GM12878 (cell line): Measurements from ENCODE around the gene CWF19L1. TPM values are rescaled to one million over a fixed set of nuclear protein-coding genes. Genes with fewer than 3 reads are reported as not detected.
"Not testable (repeated sequence)": the region's sequence is repeated elsewhere in the genome, so short reads cannot be mapped to it uniquely, and the experiment has no call there.

Source experiments
- ATAC-seq: fragments of 200-7000 bp; cut with Tn5 transposase; 3 replicates; pipeline ENCODE4 v1.9.1; 2020; ENCODE audit warnings: mild to moderate bottlenecking, moderate library complexity
- BruUV-seq: library from RNA; stranded (reverse); fragments of 400-500 nt; replicated peaks from 2 replicates; lab custom pipeline; 2021; lab: Mats Ljungman, UMichigan
- CTCF ChIA-PET: fragments of 300-600 bp; sonication (Branson Sonifier 250); formaldehyde crosslinking; extraction: SDS; loops from one replicate; lab custom pipeline; 2021; ENCODE audit warnings: inconsistent platforms; lab: Yijun Ruan, JAX
- POLR2A ChIA-PET: fragments of 350-600 bp; formaldehyde crosslinking; extraction: SDS; loops from one replicate; lab custom pipeline; 2021; ENCODE audit warnings: inconsistent platforms; lab: Charles Lee
- RAD21 ChIA-PET: fragments of 300-600 bp; sonication (Branson Sonifier 250); formaldehyde crosslinking; loops from one replicate; lab custom pipeline; 2023; ENCODE audit warnings: antibody characterized with exemption; ENCODE audit not compliant: unreplicated experiment; lab: Charles Lee
- SMC1A ChIA-PET: fragments of 300-600 bp; sonication (Branson Sonifier 250); formaldehyde crosslinking; loops from one replicate; lab custom pipeline; 2023; ENCODE audit not compliant: unreplicated experiment, uncharacterized antibody; lab: Charles Lee
- DNase-seq: peaks from one replicate; pipeline ENCODE4 v3.0.0-alpha.2; 2011; ENCODE audit warnings: low read depth, low spot score
- FAIRE-seq: peaks from 3 replicates; lab custom pipeline; 2011; peaks lifted over from hg19 to GRCh38; lab: Jason Lieb, UNC
- H2AFZ ChIP-seq: 2 replicates; pipeline ENCODE4 v1.6.0; 2011; ENCODE audit warnings: low read depth, low read length, control low read depth; ENCODE audit not compliant: control insufficient read depth
- H3K27ac ChIP-seq: 2 replicates; pipeline ENCODE4 v1.5.1; 2011; ENCODE audit warnings: control low read depth; ENCODE audit not compliant: control insufficient read depth, insufficient read depth
- H3K27me3 ChIP-seq, 2 experiments: replicated peaks in 1 of 2; 2 replicates each; pipeline versions ENCODE4 v1.6.0 to v1.6.1; 2011; ENCODE audit warnings: low read length in 1 of 2; ENCODE audit not compliant: control insufficient read depth in 2 of 2, insufficient read depth in 2 of 2
- H3K36me3 ChIP-seq, 2 experiments: 2 replicates each; pipeline ENCODE4 v1.5.1; 2011; ENCODE audit warnings: low read length in 1 of 2; ENCODE audit not compliant: control insufficient read depth in 2 of 2, insufficient read depth in 2 of 2
- H3K4me1 ChIP-seq: 2 replicates; pipeline ENCODE4 v1.6.1; 2011; ENCODE audit warnings: mild to moderate bottlenecking, low read length, moderate library complexity, mixed read lengths; ENCODE audit not compliant: control insufficient read depth, insufficient read depth
- H3K4me2 ChIP-seq: 2 replicates; pipeline ENCODE4 v1.6.0; 2011; ENCODE audit warnings: control low read depth; ENCODE audit not compliant: control insufficient read depth, insufficient read depth
- H3K4me3 ChIP-seq: fragments of 200-600 bp; sonication (generic); 2 replicates; pipeline ENCODE4 v1.5.1; 2016
- H3K79me2 ChIP-seq: 2 replicates; pipeline ENCODE4 v1.6.0; 2011; ENCODE audit warnings: low read length; ENCODE audit not compliant: control insufficient read depth, insufficient read depth
- H3K9ac ChIP-seq: 2 replicates; pipeline ENCODE4 v1.8.0; 2011; ENCODE audit warnings: low read length, control low read depth, mixed read lengths; ENCODE audit not compliant: control insufficient read depth, insufficient read depth
- H3K9me3 ChIP-seq: replicated peaks from 3 replicates; pipeline ENCODE4 v1.5.1; 2011; ENCODE audit warnings: mild to moderate bottlenecking, low read length; ENCODE audit not compliant: control insufficient read depth, insufficient read depth
- H4K20me1 ChIP-seq: 2 replicates; pipeline ENCODE4 v1.6.0; 2011; ENCODE audit not compliant: control insufficient read depth, insufficient read depth
- BCL11A ChIP-seq: IDR thresholded peaks from 2 replicates; pipeline ENCODE4 v1.6.1; 2011; ENCODE audit warnings: low read depth, low read length
- CHD4 ChIP-seq: fragments of 200-600 bp; sonication (generic); IDR thresholded peaks from 2 replicates; pipeline ENCODE4 v1.6.1; 2016; ENCODE audit warnings: mild to moderate bottlenecking
- LARP7 ChIP-seq: fragments of 450-650 bp; IDR thresholded peaks from 2 replicates; pipeline ENCODE4 v1.6.1; 2017; ENCODE audit warnings: mild to moderate bottlenecking
- MEF2B ChIP-seq: fragments of 450-650 bp; IDR thresholded peaks from 2 replicates; pipeline ENCODE4 v1.6.1; 2018; ENCODE audit warnings: mild to moderate bottlenecking, moderate library complexity; ENCODE audit not compliant: partially characterized antibody, poor library complexity, severe bottlenecking
- MTA2 ChIP-seq: fragments of 450-650 bp; IDR thresholded peaks from 2 replicates; pipeline ENCODE4 v1.6.1; 2016; ENCODE audit warnings: low read depth, mild to moderate bottlenecking, moderate library complexity
- ZNF217 ChIP-seq: fragments of 450-650 bp; IDR thresholded peaks from 2 replicates; pipeline ENCODE4 v1.6.1; 2017; ENCODE audit warnings: antibody characterized with exemption, mild to moderate bottlenecking
- ZNF24 ChIP-seq: fragments of 450-650 bp; IDR thresholded peaks from 2 replicates; pipeline ENCODE4 v1.6.1; 2017; ENCODE audit warnings: antibody characterized with exemption, mild to moderate bottlenecking
- ZNF384 ChIP-seq: IDR thresholded peaks from 2 replicates; pipeline ENCODE4 v1.6.1; 2012; ENCODE audit warnings: low read depth, mild to moderate bottlenecking, low read length, improper control_type of control experiment, borderline replicate concordance
- WGBS: methylation state at CpG from one replicate; pipeline ENCODE4 v1.1.6; 2016; ENCODE audit warnings: low lambda C conversion rate; ENCODE audit not compliant: insufficient replicate concordance, insufficient coverage; ENCODE audit errors: missing lambda C conversion rate; 5-methylcytosine and 5-hydroxymethylcytosine counted together
- in situ Hi-C: fragments of 300-500 bp; cut with MboI; formaldehyde crosslinking; loops from 9 replicates; pipeline ENCODE4 v1.14.3; 2018; ENCODE audit warnings: mixed read lengths
- intact Hi-C: fragments of 100-400 bp; cut with micrococcal nuclease; formaldehyde crosslinking; loops from one replicate; pipeline ENCODE4 v1.14.2; 2022; ENCODE audit not compliant: unreplicated experiment
- polyA plus RNA-seq, 11 experiments: library from polyadenylated mRNA; depleted of rRNA in 4 of 11; unstranded in 6 of 11; stranded (reverse) in 5 of 11; fragments of >200 nt; fragmentation: Nextera tagmentation in 4 of 11; fragmentation: Illumina TruSeq in 1 of 11; extraction: Ambion mirVana in 4 of 11; extraction: Trizol in 1 of 11; gene quantifications; 1 replicate in 1 of 11; 2 replicates in 10 of 11; pipeline versions ENCODE4 v1.2.1 to v1.2.3, GENCODE V29; 2011 to 2016; ENCODE audit warnings: inconsistent platforms in 2 of 11, missing spikeins in 2 of 11, low read depth in 1 of 11
- total RNA-seq, 4 experiments: library from RNA; depleted of rRNA in 3 of 4; stranded (reverse); fragments of >200 nt in 3 of 4; fragmentation: Illumina TruSeq in 1 of 4; extraction: Trizol in 1 of 4; gene quantifications; 2 replicates each; pipeline versions ENCODE4 v1.2.1 to v1.2.3, GENCODE V29; 2013 to 2021

The CWF19L1 gene
- total and polyA plus RNA-seq, 10 of the 15 experiments (the other 5 are each of a cell fraction or from before 2014, with no cell fraction given): 30.2 to 51.7 (median 38.1) TPM

DNA sequence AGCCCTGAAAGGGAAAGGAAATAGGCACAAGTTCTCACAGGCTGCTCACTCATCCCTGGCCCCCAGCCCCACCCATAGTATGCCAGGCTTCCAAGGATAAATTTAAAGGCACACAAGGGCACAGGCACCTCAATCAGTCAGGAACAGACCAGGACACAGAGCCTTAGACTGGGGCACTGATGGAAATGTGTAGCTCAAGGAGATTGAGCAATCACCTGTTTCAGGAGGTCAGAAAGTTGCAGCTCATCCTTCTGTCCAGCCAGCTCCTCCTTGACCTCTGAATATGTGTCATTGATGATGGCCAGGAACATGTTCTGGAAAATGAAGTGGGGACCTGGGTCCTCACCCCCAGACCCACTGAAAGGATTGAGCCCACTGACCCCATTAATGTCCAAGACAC, 25.6 kb upstream of the CWF19L1 start (continued):
- no peak for TF ChIP-seq ZNF217
- no peak for TF ChIP-seq MEF2B
- no peak for TF ChIP-seq ZNF384
- TF ChIP-seq LARP7: no peak
- no peak for TF ChIP-seq ZNF24
- no peak for TF ChIP-seq CHD4
- no peak for TF ChIP-seq MTA2
- TF ChIP-seq BCL11A: no peak

DNA sequence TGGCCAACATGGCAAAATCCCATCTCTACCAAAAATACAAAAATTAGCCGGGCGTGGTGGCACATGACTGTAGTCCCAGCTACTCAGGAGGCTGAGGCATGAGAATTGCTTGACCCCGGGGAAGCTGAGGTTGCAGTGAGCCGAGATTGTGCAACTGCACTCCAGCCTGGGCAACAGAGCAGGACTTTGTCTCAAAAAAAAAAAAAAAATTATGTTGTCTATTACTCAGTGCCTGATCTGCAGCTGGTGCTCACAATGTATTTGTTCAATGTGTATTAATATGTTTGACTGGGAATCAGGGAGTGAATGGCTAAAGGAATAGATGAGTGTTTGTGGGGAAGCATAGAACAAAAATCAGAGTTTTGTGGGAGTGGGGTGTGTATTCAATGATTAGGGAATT, 24.9 kb upstream of the CWF19L1 start:
- POLR2A ChIA-PET: interaction anchor here (0.8 to 1.0 kb wide), 2 partner anchors 30 to 34 kb away, joined by 3 read pairs; no protein-coding TSS in a partner anchor
- not testable (repeated sequence) for BruUV-seq, H3K4me1 ChIP-seq

More for the DNA sequence above, 24.9 kb upstream of the CWF19L1 start:
- H3K4me2 ChIP-seq, H3K9me3 ChIP-seq, H3K36me3 ChIP-seq, H3K79me2 ChIP-seq, H3K9ac ChIP-seq, intact Hi-C loops, H2AFZ ChIP-seq, ATAC-seq, H3K4me3 ChIP-seq, H4K20me1 ChIP-seq, RAD21 ChIA-PET, DNase-seq, FAIRE-seq, H3K27me3 ChIP-seq, SMC1A ChIA-PET, in situ Hi-C loops, H3K27ac ChIP-seq: not testable (repeated sequence)
- 33% methylated on average over 4 of the region's 4 CpGs for WGBS
- CTCF ChIA-PET: interaction anchor here (1.1 kb wide), 1 partner anchor 11 kb away, joined by 3 read pairs; no protein-coding TSS in a partner anchor
